ENCODE data around the gene RENBP.

Gene RENBP

DNA sequence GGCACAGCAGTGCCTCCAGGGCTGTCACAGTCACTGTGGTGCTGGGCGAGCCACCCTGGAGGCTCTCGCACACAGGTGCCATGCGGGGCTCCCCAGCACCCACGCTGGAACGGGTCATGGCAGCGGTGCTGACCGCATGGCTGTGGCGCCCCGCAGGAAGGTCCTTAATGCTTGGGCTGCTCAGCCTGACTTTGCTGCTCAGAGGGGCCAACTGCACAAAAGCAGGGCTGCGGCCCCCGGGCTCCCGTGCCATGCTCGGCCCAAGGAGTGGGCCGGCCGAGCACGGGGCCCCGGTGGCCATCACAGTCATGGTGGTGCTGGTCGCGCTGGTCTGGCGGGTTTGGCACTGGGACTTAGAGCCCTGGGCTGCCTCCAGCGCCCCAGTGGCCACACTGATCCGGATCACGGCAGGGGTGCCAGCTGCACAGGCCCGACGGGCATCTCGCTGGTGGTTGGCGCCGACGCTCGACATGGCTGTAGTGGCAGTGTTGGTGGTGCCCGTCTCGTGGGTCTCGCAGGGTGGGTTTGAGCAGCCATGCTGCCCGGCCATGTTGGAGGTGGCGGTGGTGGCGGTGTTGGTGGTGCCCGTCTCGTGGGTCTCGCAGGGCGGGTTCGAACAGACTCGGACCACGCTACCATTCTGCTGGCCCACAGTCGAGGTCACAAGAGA lies 10.2 kb upstream of the RENBP start:
- DNase-seq (ENCODE audit: low read depth in 2 of 2), result no peak

DNA sequence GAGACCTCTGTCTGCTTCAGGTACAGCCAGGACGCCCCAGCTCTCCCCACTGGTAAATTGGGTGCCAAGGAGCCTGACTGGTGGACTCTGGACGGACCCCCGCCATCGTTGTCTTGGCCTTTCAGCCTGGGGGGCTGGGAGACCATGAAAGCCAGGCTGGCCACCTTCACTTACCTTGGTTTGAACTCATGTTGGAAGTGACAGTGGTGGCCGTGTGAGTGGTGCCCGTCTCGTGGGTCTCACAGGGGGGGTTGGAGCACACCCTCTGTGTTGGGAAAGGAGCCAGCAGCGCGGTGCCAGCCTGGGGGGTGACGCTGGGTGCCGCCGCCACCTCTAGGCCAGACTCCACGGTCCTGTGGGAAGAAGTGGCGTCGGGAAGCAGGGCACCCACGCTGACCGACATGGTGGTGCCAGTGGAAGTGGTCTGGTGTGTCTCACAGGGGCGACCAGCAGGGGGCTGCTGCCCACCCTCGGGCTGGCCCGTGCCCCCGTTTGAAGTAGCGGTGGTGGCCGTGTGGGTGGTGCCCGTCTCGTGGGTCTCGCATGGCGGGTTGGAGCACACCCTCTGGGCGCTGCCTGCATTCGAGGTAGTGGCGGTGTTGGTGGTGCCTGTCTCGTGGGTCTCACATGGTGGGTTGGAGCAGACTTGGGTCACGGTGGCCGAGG lies 9.6 kb upstream of the RENBP start:
- no peak for DNase-seq (ENCODE audit: low read depth in 2 of 2)

DNA sequence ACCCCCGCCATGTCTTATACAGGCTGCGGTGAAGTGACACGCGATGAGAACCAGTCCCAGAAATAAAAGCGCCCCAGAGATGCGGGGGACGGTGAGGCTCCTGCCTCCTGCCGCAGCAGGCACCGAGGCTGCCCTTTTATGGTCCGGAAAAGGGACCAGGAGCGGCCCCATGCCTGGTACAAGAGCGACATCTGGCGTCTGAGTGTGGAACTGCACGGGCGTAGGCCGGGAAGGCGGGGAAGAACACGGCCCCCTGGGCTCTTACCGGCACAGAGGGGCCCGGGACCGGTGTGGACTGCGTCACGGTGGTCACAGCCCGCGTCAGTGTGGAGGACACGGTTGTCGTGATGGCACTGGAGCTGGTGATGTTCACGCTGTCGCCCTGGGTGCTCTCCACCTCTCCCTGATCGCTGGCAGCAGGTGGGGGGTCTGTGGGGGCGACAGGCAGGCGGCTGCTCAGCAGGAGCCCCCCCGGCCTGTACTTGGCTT lies 8.9 kb upstream of the RENBP start:
- DNase-seq (ENCODE audit: low read depth in 2 of 2), result peak; percentile 54 to 62

DNA sequence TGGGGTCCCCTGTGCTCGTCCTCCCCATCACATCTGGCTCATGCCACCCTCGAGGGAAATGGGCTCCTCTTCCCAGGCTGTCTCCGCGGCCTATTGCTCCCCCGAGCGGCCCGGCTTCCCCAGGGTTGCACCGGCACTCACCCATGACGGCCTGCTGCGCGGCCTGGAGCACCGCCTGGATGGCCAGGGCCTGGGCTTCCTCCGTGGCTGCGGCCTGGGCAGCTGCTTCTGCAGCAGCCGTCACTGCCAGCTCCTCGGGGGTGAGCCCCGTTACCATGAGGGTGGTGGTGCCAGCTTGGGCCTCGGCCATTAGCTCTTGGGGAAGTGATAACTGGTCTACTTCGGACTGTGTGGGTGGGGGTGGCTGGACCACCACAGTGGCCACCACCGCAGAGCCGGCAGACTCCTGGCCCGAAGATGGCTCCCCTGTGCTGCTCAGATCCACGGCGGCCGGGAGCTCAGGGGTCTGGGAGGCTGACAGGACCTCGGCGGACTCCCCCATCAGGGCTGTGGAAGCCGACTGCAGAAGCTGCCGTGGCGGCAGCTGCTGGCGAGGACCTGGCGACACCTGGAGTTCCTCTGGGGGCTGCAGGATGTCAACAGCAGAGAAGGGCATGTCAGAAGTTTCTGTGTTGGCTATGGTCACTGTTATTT lies 8.1 kb upstream of the RENBP start:
- no peak for DNase-seq (ENCODE audit: low read depth in 2 of 2)

DNA sequence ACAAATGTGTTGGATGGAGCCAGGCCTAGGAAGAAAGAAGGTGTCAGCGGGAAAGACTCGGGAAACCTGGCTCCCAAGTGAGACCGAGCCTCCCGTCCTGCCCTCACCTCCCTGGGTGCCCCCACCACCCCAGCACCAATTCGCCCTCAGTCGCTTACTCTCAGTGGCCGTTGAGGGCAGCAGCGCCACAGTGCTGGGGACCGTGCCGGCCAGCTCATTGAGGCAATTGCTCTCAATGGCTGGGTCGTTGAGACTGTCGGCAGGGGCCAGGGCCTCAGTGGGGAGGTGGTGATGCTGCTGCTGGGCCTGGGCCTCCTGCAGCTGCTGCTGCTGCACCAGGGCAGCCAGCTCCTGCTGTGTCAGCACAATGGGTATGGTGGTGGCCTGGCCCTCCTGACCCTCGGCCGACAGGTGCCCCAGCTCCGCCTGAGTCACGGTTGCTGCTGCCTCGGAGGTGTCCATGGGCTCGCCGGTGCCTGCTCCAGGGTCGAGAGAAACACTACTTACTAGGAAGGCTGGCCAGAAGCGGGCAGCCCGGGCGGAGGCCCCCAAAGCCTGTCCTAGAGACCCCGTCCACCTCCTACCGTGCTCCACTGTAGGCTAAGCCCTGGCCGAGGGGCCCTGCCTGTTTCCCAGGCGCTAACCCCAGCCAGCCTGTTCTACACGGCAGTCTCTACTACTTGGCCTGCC lies 7.4 kb upstream of the RENBP start:
- DNase-seq (ENCODE audit: low read depth in 2 of 2), result no peak

DNA sequence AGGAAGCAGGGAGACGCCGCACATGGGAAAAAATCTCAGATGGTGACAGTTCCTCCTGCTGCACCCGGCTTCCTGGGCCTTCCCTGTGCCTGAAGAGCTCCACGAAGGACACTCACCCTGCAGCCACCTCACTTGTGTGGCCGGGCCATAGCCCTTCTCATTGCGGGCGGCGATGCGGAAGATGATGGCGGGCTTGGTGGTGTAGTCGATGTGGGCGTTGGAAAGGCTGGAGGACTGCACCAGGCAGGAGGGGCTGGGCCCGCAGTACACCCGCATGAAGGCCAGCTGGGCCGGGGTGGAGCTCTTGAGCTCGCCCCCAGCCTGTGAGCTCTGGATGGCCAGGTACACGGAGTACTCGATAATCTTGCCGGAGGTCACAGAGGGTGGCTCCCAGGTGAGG lies 5.7 kb upstream of the RENBP start:
- no peak for DNase-seq (ENCODE audit: low read depth in 2 of 2)

DNA sequence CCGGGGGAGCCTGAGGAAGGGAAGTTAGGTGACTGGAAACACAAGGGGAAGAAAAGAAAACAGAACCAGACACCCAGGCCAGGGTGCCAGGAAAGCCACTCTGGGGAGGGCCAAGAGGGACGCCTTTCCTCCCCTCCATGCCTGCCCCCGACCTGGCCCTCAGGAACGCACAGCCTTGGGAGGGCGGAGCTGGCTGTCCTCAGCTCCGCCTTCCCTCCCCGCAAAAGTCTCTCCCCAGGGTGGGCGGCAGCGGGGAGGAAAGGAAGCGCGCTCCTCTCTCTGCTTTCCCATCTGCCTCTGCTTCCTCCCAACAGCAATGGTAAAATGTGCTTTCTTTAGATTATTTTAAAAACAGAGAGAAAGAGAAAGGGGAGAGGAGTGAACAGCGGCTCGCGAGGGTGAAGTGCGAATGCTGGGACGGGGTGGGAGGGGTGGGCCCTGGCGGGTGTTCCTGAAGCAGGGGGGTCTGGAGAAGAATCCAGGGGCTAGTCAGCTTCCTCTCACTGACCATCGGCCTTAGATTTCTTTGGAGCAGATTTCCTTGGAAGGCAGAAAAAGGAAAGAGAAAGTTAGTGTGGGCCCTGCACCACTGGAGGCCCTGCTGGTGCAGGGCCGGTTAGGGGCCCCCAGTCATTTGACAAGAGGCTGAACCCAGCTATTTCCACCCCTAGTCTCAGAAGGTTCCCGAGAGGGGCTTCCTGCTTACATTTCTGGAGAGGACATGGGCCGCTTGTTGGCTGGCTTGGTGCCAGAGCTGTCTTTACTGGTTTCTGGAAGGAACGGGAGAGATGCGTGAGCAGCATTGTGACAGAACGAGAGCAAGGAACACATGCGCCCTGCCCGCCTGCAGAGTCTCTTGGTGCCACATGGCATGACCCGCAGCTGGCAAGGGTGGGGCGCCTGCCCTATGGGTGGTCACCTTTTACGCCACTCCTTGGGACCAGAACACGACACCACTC lies 4.7 kb upstream of the RENBP start:
- DNase-seq (ENCODE audit: low read depth in 2 of 2), result no peak

DNA sequence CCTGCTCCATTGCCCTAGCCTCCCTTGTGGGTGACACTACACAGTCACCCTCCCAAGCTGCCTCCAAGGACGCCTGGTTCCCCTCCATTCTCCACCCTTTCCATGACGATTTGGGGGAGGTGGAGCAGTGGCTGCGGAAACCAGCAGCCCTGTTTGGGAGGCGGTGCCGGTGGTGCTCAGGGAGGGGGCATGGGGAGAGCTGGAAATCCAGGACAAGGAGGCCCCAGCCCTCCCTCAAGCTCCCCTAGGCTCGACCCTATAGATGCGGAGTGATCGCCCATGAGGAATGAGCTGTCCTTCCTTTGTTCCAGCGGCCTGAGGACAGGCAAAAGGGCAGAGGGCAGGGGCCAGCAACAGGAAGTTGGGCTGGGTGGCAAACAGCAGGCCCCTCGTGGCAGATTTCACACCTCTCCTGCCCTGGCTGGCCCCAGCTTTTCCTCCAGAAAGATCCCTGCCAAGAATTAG lies 3.6 kb upstream of the RENBP start:
- no peak for DNase-seq (ENCODE audit: low read depth in 2 of 2)

DNA sequence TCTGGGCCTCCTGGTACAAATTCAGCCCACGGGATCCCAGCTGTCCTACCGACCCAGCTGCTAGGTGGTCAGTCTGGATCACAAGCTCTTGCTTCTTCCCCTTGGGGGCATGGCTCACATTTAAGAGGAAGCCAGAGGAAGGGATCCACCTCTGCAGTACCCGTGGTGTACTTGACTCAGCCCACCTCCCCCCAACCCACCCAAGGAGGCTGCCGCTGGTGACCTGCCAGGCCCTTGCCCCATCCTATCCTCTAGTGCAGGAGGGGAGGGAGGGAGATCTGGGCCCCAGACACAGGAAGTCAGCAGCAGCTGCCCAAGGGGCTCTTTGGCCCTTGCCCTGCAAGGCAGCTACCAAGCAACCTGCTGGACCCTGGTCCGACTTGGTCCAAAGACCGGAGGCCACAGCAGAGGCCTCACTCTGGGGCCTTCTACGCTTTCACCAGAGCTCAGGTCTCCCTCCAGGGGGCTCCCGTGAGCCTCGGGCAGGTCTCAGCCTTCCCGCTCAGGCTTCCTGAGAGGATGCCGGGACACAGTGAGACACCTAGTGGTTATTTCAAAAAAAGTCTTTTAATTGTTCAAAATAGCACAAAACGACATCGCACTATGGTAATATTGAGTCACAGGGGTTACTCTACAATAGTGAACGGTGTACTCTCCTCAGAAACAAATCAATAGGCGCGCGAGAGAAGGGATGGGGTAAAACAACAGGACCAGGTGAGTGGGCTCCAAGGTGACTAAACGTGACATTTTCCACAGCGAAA lies 2.7 kb upstream of the RENBP start:
- DNase-seq (ENCODE audit: low read depth in 2 of 2), result peak in 1 of 2 donors; percentile 57

DNA sequence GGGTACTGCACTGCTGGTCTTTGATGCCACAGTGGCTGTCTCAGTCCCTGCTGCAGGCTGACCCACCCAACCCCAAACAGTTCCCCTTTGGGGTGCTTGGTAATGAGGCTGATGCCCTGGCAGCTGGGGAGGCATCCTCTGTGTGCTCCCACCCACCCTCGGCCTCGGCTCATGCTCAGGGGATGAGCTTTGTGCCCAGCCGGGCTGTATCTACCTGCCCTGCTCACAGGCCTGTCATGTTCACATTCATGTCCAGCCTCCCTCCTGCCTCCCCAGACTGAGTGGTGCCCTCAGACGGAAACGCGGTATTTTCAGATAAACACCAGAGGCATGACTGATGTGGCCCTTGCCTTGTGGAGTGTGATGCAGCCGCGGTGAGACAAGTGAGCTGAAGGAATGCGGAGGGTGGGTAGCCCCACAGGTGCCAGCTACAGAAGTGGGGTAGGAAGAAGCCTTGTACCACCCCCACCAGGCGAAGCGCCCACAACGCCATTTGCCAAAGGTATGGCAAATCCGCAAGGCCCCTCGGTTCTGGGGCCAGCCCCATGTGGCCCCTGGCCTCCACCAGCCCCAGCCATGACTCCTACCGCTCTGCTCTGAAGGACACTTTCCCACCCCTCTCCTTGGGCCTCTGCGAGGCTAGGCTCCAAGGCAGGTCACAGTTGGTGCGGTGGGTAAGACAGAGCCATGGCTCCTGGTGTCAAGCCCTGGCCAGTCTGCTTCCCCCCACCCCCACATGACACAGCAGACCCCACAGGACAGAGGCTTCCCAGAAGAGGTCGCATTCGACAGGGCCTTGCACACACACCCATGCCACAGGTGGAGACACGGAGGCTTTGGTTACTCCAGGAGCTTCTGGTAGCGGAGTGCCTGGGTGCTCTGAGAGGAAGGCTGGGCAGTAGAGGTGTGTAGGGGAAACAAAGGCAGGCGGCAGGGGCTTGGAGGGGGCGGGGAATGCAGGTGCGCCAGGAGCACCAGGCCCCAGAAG lies 1.8 kb upstream of the RENBP start:
- DNase-seq (ENCODE audit: low read depth in 2 of 2), result no peak

DNA sequence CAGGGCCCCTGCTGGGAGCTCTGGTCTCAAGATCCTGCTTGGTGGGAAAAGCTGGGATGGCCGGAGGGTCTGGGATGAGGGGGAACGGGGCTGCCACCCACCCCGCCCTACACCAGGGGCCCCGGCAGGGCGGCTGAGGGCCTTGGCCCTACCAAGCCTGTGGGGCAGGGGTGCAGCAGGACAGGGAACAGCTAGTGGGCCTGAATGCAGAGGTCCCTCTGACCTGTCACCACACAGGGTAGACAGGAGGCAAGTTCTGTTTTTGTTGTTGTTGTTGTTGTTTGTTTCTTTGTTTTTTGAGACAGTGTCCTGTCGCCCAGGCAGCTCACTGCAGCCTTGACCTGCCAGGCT lies 332 bp upstream of the RENBP start:
- DNase-seq (ENCODE audit: low read depth in 2 of 2), result no peak

DNA sequence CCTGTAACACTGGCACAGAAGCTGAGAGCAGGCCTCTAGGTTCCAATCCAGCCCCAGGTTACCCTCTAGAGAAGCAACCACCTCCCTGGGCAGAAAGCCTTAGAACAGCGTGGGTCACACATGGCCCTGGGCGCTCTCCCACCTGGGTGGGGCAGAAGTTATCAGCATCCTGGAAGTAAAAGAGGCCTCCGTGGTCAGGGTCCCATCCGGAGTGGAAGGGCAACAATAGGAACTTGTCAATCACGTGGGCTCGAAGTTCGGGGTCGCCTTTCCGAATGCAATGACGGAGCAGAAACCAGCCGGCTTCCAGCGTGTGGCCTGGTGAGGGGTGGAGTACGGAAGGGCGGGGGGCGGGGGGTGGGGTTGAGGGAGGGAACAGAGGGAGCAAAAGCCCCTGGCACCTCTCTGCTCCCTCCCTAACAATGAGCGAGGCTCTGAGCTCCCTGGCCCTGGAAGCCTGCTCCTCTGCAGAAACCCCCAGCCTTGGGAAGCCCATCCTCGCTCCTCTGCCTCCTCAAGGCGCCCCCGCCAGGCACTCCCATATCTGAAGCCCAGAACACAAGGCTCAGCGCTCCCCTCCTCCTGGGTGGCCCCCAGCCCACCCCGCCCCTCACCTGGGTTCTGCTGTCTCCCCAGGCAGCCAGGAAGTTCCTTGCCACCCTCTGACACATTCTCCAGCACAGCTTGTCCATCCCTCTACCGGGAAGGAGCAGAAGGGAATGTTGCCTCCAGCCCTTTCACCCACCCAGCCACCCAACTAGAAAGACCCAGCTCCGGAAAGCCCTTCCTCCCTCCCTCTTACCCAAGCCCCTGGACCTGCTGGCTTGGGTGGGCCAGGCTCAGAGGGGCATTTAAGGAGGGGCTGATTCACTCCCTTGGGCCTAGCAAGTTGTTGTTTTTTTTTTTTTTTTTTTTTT lies 2.8 kb downstream of the RENBP start:
- DNase-seq (ENCODE audit: low read depth in 2 of 2), result no peak

DNA sequence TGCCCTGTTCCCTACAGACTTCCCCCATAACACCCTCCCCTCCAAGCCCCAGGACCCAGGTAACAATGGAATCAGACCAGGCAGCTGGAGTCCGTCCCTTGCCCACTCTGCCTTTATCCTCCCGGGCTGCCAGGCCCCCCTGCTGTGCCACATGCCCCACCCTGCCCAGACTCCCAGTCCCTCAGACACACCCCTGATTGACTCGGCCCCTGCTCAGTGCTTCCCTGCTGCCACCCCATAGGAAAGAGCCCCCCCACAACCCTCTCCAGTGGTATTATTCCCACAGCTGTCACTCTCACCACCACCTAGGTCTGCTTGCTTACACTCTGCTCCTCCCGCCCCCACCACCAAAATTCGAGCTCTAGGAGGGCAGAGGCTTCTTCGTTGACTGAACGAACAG lies 4.9 kb downstream of the RENBP start:
- DNase-seq (ENCODE audit: low read depth in 2 of 2), result no peak

DNA sequence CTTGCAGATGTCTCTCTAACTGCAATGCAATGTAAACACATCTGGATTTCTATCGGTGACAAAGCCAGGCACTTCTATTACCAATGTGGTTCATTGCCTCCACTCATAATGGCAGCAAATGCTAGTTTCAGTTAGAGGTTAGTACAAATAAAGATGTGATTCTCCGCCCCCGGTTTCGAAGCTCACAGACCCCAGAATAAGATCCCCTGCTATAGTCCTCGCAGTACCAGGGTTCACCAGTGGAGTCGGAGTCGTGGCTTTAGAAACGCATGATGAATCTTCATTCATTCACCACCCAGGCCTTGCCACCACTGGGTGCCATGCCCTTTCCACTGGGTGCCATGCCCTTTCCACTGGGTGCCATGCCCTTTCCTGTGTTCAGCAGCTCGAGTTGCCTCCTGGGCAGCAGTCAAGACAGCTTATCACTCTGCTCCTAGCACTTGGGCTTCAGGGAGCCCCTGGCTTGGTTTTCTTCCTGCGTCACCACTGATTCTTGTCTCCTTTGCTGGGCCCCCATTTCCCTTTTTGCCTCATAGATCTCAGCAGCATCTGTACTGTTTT lies 6.1 kb downstream of the RENBP start:
- DNase-seq (ENCODE audit: low read depth in 2 of 2), result no peak

DNA sequence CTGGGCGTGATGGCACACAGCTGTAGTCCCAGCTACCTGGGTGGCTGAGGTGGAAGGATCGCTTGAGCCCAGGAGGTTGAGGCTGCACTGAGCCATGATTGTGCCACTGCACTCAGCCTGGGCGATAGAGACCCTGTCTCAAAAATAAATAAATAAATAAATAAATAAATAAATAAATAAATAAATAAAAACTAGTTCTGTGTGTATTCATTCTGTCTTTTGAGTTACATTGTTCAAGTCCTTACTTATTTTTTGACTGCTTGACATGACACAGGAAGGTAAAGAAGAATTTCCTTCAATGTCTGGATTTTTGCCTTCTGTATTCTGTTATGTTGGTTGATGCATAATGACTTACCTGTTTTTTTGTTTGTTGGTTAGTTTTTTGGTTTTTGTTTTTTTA lies 7.4 kb downstream of the RENBP start:
- DNase-seq (ENCODE audit: low read depth in 2 of 2), result no peak

DNA sequence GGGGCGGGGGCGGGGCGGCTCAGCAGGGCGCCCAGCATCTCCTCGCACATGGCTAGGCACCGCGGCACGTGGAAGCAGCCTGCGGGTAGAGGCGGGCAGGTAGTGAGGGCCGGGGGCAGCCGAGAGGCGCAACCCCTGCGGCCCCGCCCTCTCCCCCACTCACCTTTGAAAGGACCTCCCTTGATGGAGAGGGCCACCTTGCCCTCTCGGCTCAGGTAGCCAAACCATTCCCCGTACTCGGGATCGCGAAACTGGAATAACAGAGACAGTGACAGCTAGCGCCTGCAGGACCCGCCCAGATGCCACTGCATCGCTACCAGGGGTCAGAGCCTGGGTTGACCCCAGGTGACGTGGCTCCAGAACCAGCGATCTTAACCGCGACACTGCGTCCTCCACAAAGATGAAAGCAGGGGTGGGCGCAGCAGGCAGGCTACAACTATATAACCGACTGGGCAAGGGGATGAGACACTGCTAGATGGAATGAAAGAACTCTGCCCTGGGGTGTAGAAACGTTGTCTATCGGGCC lies 9.1 kb downstream of the RENBP start:
- no peak for DNase-seq (ENCODE audit: low read depth in 2 of 2)

DNA sequence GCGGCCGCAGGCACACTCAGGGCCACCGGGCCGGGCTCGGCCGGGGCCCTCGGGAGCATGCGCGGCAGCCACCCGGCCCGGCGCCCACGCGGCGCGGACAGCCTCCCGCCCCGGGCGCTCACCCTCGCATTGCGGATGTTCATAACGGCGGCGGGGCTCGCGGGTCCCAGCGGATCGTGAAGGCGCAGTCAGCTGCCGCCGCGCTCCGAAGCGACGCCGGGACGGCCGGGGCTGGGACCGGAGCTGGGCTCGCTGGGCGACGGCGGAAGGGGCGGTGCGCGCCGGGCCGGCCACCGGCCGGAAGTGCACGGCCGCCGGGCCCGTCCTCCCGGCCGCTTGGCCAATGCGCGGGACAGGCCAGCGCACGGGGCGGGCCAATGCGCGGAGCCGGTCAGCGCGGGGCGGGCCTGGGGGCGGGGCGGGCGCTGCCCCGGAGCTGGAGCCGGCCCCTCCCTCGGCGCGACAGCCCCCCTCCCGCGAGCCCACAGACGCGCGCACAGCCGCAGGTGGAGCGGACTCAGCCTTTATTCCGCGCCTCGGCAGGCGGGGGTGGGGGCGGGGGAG lies 9.6 kb downstream of the RENBP start, which contains the start of gene NAA10:
TSS of gene NAA10 (minus strand) at position 276 of the 564 bp plus-strand sequence. CDS start at position 143, 133 bp downstream.
- no peak for DNase-seq (ENCODE audit: low read depth in 2 of 2)

All from activated CD8-positive, alpha-beta memory T cell treated with anti-CD3 and anti-CD28 coated beads for 4 hours (primary cell).